NT2/D1 (cell line): ENCODE results near the gene LARGE2.

Experiments
- SUZ12 ChIP-seq: IDR thresholded peaks from 2 replicates; pipeline ENCODE4 v1.6.1; 2011; ENCODE audit not compliant: insufficient read length, insufficient read depth; ENCODE audit errors: extremely low read depth
- YY1 ChIP-seq: IDR thresholded peaks from 2 replicates; pipeline ENCODE4 v1.6.1; 2011; ENCODE audit not compliant: insufficient read length, insufficient read depth

GRCh38 chr11:45895553-45896259 lies 26.8 kb upstream of the LARGE2 start:
- TF ChIP-seq SUZ12, result no peak
- TF ChIP-seq YY1, result no peak
